Embryonic facial prominence (tissue), 1 donor: Measurements from ENCODE around the gene PDE4DIP.
"Not testable (repeated sequence)": the region's sequence is repeated elsewhere in the genome, so short reads cannot be mapped to it uniquely, and the experiment has no call there.

Experiments used
- DNase-seq: peaks from one replicate; pipeline ENCODE4 v3.0.0-alpha.2; 2016; ENCODE audit errors: extremely low spot score

The PDE4DIP gene

GRCh38 chr1:149075505-149076127 lies 231.4 kb downstream of the PDE4DIP start:
- not testable (repeated sequence) for DNase-seq
